BLaER1 treated with 17β-estradiol and CSF1 and Interleukin-3, amounts not matched to agents 10 nM and 100 nM (cell line): ENCODE data around the gene ABCC9.
"Not testable (repeated sequence)": the region's sequence is repeated elsewhere in the genome, so short reads cannot be mapped to it uniquely, and the experiment has no call there.

Source experiments
- H3K27ac ChIP-seq, 11 experiments: shearing (Covaris generic); formaldehyde crosslinking; 2 replicates each; pipeline ENCODE4 v1.8.1; 2022
- H3K27me3 ChIP-seq, 11 experiments: shearing (Covaris generic); formaldehyde crosslinking; 2 replicates each; pipeline ENCODE4 v1.8.1; 2022
- H3K36me3 ChIP-seq, 11 experiments: shearing (Covaris generic); formaldehyde crosslinking; 2 replicates each; pipeline ENCODE4 v1.8.1; 2022
- H3K4me1 ChIP-seq, 10 experiments: shearing (Covaris generic); formaldehyde crosslinking; 2 replicates each; pipeline ENCODE4 v1.8.1; 2022
- H3K4me2 ChIP-seq, 11 experiments: shearing (Covaris generic); formaldehyde crosslinking; 2 replicates each; pipeline ENCODE4 v1.8.1; 2022
- H3K4me3 ChIP-seq, 10 experiments: shearing (Covaris generic); formaldehyde crosslinking; 2 replicates each; pipeline ENCODE4 v1.8.1; 2022
- H3K9ac ChIP-seq, 11 experiments: shearing (Covaris generic); formaldehyde crosslinking; 2 replicates each; pipeline ENCODE4 v1.8.1; 2022
- H3K9me3 ChIP-seq, 11 experiments: shearing (Covaris generic); formaldehyde crosslinking; replicated peaks in 1 of 11; 2 replicates each; pipeline ENCODE4 v1.8.1; 2022
- H4K20me1 ChIP-seq, 11 experiments: shearing (Covaris generic); formaldehyde crosslinking; 2 replicates each; pipeline ENCODE4 v1.8.1; 2022
- Cebpa-rat ChIP-seq, 11 experiments: shearing (Covaris generic); IDR thresholded peaks; 2 replicates each; pipeline ENCODE4 v1.8.1; 2022

ABCC9 gene

DNA sequence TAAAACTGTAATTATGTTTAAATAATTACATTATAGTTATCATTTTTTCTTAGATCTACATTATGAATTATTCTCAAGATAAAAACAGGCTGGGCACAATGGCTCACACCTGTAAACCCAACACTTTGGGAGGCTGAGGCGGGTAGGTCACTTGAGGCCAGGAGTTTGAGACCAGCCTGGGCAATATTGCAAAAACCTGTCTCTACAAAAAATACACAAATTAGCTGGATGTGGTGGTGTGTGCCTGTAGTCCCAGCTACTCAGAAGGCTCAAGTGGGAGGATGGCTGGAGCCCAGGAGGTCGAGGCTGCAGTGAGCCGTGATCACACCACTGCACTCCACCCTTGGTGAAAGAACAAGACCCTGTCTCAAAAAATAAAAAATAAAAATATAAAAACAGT lies 126.4 kb downstream of the ABCC9 start:
- Histone ChIP-seq H3K9me3 (peaks cover 0 to 17% (median 0%) of the 10 kb centered on the region in 11 experiments; a peak in 7 of 22 replicates), H3K27me3 (no peaks in the 10 kb centered on the region), H4K20me1 (no peaks in the 10 kb centered on the region), H3K27ac (no peak overlapping the region), H3K4me2 (no peak overlapping the region), H3K36me3 (no peaks in the 10 kb centered on the region), H3K9ac (no peak overlapping the region), H3K4me1 (no peaks in the 10 kb centered on the region), H3K4me3 (no peak overlapping the region)
- no peak for TF ChIP-seq Cebpa-rat (IDR thresholded peaks at IDR 0.05)

DNA sequence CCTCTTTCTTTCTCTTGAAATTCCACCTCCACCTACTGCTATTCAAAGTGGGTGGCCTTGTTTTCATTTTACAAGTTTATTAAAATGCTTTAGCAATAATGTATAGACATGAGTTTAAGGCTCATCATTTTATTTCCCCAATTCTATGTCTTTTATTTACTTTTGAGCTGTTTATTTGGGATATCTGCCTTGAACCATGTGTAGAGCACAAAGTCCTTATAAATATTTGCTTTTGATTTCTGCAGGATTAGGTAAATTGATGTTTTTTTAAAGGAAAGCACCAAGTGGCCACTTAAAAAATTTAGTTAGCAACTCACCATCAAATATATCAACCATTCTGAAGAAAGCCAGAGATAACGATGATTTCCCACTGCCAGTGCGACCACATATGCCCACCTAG lies 126.9 kb downstream of the ABCC9 start:
- Histone ChIP-seq H3K4me2 (no peak overlapping the region), H3K9ac (no peak overlapping the region), H3K36me3 (no peaks in the 10 kb centered on the region), H3K27ac (no peak overlapping the region), H3K4me3 (no peak overlapping the region), H4K20me1 (no peaks in the 10 kb centered on the region), H3K4me1 (no peaks in the 10 kb centered on the region), H3K9me3 (peaks cover 0 to 18% (median 0%) of the 10 kb centered on the region in 11 experiments; a peak in 7 of 22 replicates), H3K27me3 (no peaks in the 10 kb centered on the region)
- TF ChIP-seq Cebpa-rat (IDR thresholded peaks at IDR 0.05): no peak

DNA sequence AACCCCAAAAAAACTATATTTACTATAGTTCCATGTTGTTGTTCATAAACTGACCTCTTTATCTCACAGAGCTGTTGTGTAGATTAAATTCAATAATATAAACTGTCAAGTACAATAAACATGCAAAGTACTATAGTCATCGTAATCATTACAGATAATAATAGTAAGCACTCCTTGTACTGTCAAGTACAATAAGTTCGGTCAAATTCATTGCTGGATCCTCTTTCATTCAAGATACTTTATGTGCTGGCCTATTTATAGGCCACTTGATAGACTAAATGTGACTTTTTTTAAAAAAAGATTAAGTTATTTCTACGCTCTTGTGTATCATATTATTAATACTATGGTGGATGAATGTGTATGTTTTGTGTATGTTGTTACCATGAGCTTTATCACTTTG lies 127.5 kb downstream of the ABCC9 start:
- TF ChIP-seq Cebpa-rat (IDR thresholded peaks at IDR 0.05): no peak
- no peak overlapping the region for H3K9ac ChIP-seq
- H3K9me3 ChIP-seq: peaks cover 0 to 18% (median 0%) of the 10 kb centered on the region in 11 experiments; a peak in 7 of 22 replicates
- H4K20me1 ChIP-seq: no peaks in the 10 kb centered on the region
- no peak overlapping the region for H3K4me3 ChIP-seq
- H3K27me3 ChIP-seq: no peaks in the 10 kb centered on the region
- H3K4me1 ChIP-seq: no peaks in the 10 kb centered on the region
- no peak overlapping the region for H3K27ac ChIP-seq
- H3K4me2 ChIP-seq: no peak overlapping the region
- H3K36me3 ChIP-seq: no peaks in the 10 kb centered on the region

DNA sequence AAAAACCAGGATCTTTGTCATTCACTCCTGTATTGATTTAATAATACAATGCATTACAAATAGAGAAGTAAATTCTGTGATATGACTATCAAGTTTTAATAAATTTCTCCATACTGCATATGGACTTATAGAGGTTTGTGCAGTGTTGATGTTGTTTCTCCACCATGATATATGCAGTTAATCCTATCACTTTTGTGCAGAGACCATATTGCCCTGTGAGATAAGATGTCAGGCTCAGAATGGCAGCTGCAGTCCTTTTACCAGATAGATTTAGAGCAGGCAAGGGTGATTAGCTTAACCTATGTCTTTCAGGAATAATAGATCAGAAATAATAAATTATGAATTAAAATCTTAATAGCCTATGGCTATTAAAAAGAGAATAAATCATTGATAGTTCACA lies 128.1 kb downstream of the ABCC9 start:
- Histone ChIP-seq H3K9me3 (peaks cover 0 to 18% (median 0%) of the 10 kb centered on the region in 11 experiments; a peak in 7 of 22 replicates), H4K20me1 (no peaks in the 10 kb centered on the region)
- no peak for TF ChIP-seq Cebpa-rat (IDR thresholded peaks at IDR 0.05)

DNA sequence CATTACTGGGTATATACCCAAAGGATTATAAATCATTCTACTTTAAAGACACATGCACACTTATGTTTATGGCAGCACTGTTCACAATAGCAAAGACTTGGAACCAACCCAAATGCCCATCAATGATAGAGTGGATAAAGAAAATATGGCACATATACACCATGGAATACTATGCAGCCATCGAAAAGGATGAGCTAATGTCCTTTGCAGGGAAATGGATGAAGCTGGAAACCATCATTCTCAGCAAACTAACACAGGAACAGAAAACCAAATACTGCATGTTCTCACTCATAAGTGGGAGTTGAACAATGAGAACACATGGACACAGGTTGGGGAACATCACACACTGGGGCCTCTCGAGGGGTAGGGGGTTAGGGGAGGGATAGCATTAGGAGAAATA lies 128.9 kb downstream of the ABCC9 start:
- H4K20me1 ChIP-seq, H3K4me2 ChIP-seq, H3K36me3 ChIP-seq, H3K27me3 ChIP-seq, H3K4me3 ChIP-seq, H3K4me1 ChIP-seq, H3K9ac ChIP-seq, H3K27ac ChIP-seq: not testable (repeated sequence)
- H3K9me3 ChIP-seq: peaks cover 0 to 18% (median 0%) of the 10 kb centered on the region in 11 experiments; a peak in 7 of 22 replicates

More for the DNA sequence above, 128.1 kb downstream of the ABCC9 start:
- Histone ChIP-seq H3K27me3 (no peaks in the 10 kb centered on the region), H3K4me3 (no peak overlapping the region), H3K36me3 (no peaks in the 10 kb centered on the region), H3K4me1 (no peaks in the 10 kb centered on the region), H3K4me2 (no peak overlapping the region), H3K27ac (no peak overlapping the region), H3K9ac (no peak overlapping the region)

DNA sequence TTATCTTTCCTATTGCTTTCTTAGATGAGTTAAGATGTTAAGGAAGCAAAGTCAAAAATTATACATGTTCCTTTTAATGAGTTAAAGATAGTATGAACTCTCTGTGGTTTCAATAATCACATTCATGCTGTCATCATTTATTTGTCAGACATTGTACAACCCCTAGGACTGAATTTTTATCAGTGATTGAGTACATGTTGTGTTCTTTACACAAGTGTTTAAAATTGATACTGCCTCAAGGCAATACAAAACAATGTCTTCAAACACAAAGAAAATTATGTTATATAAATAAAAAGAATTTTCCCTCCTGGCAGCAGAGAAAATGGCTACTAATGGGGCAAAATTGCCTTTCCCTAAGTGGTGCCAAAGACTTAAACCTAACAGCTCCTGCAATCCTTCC lies 132.1 kb downstream of the ABCC9 start:
- no peak overlapping the region for H3K4me2 ChIP-seq
- no peaks in the 10 kb centered on the region for H4K20me1 ChIP-seq
- H3K9ac ChIP-seq: no peak overlapping the region
- H3K36me3 ChIP-seq: no peaks in the 10 kb centered on the region
- H3K4me1 ChIP-seq: no peaks in the 10 kb centered on the region
- TF ChIP-seq Cebpa-rat (IDR thresholded peaks at IDR 0.05): no peak
- H3K4me3 ChIP-seq: no peak overlapping the region
- no peak overlapping the region for H3K27ac ChIP-seq
- no peaks in the 10 kb centered on the region for H3K27me3 ChIP-seq
- peaks cover 0 to 18% (median 0%) of the 10 kb centered on the region in 11 experiments; a peak in 7 of 22 replicates for H3K9me3 ChIP-seq

DNA sequence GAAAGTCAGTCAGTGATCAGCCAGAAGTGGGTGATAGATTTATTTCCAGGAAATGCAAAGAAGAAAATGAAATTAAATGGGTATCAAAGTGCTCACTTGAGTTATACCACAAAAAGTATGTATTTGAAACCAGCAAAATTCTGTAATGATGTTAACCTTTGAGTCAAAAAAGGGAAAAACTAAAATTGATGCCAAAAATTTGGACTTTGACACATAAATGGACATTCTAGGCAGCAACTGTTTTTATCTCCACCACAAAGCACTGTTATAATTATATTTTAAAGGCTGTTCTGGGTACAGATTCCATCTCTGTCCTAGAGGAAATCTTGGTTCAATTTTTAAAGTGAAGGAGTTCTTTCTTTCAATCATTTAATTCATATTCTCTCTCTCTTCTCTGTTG lies 135.0 kb downstream of the ABCC9 start:
- no peak overlapping the region for H3K4me2 ChIP-seq
- no peak overlapping the region for H3K9ac ChIP-seq
- no peaks in the 10 kb centered on the region for H3K27me3 ChIP-seq
- no peak for TF ChIP-seq Cebpa-rat (IDR thresholded peaks at IDR 0.05)
- no peaks in the 10 kb centered on the region for H4K20me1 ChIP-seq
- H3K27ac ChIP-seq: no peak overlapping the region
- peaks cover 0 to 16% (median 0%) of the 10 kb centered on the region in 11 experiments; a peak in 7 of 22 replicates for H3K9me3 ChIP-seq
- no peak overlapping the region for H3K4me3 ChIP-seq
- H3K4me1 ChIP-seq: no peaks in the 10 kb centered on the region
- H3K36me3 ChIP-seq: no peaks in the 10 kb centered on the region

DNA sequence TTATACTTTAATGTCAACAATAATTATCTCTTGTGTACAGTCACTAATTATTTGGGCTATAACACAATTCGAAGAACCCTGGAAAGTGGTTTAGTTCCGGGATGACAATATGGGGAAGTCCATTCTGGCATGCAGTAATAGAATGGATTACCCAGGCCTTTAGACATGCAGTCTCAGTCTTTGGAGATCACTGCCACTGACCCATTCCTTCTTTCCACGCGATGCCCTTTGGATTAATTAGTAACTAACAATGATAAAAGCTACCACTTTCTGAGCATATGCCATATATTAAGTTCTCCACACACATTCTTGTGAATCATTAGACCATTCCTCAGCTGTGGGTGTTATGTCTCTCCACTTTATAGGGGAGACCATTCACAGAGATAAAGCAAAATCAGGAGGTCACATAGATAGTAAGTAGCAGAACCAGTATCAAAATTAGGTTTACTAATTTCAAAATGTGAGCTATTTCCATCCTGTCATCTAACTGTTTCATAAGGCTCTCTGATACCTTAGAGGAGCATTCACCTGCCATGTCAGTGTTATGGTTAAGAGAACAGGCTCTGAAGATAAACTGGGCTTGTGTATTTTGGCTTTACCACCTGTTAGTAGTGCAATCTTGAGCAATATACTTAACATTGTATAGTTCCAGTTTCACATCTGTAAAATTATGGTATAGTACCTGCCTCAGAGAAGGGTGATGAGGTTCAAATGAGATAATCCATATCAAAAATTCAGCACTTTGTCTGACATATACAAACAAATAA lies 139.5 kb downstream of the ABCC9 start:
- Histone ChIP-seq H3K9me3 (no peaks in the 10 kb centered on the region), H3K4me2 (no peak overlapping the region), H3K4me1 (no peaks in the 10 kb centered on the region), H3K27ac (no peak overlapping the region), H3K36me3 (no peaks in the 10 kb centered on the region), H3K4me3 (no peak overlapping the region), H3K27me3 (no peaks in the 10 kb centered on the region), H3K9ac (no peak overlapping the region), H4K20me1 (no peaks in the 10 kb centered on the region)
- TF ChIP-seq Cebpa-rat (IDR thresholded peaks at IDR 0.05): no peak

DNA sequence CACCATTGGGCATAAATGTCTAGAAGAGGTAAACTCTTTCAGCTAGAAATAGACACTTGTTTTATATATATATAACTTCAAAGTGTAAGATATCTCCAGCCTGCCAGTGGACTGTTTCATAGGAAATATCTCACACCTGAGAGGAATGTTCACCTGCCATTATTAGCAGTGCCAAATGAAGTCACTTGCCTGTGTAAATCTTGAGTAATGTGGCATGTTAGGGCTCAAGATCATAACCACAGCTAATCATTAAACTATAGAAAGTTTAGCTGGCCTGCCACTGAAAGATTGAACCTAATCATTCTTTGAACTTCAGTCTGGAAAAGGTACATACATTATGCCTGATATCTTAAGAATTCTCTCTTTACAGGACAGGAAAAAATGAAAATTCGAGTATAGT lies 141.2 kb downstream of the ABCC9 start:
- Histone ChIP-seq H3K4me2 (no peak overlapping the region), H3K4me3 (no peak overlapping the region)
- TF ChIP-seq Cebpa-rat (IDR thresholded peaks at IDR 0.05): no peak

DNA sequence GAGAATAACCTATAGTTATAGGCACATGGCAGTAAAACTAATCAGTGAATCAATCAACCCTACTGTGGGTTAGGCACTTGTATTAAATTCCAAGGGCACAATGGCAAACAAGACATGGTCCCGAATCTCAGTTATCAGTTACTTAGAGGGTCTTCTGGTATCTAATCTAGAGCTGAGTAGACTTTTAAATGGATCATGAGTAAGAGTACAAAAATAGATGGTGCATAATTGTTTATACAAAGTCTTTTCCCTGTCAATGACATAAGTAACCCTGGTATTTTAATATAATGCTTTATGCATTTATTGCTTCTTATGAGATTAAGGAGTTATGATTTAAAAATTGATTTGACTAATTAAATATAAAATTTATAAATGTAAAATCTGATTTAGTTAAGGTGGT lies 143.7 kb downstream of the ABCC9 start:
- Histone ChIP-seq H3K27me3 (no peaks in the 10 kb centered on the region), H3K4me2 (no peak overlapping the region), H4K20me1 (no peaks in the 10 kb centered on the region), H3K27ac (no peak overlapping the region), H3K4me1 (no peaks in the 10 kb centered on the region), H3K36me3 (no peaks in the 10 kb centered on the region), H3K9me3 (no peaks in the 10 kb centered on the region), H3K9ac (no peak overlapping the region), H3K4me3 (no peak overlapping the region)
- TF ChIP-seq Cebpa-rat (IDR thresholded peaks at IDR 0.05): no peak

More for the DNA sequence above, 141.2 kb downstream of the ABCC9 start:
- no peaks in the 10 kb centered on the region for H3K27me3 ChIP-seq
- no peaks in the 10 kb centered on the region for H3K36me3 ChIP-seq
- no peak overlapping the region for H3K27ac ChIP-seq
- H3K9me3 ChIP-seq: no peaks in the 10 kb centered on the region
- H3K4me1 ChIP-seq: no peaks in the 10 kb centered on the region
- no peak overlapping the region for H3K9ac ChIP-seq
- no peaks in the 10 kb centered on the region for H4K20me1 ChIP-seq
